Measurements from ENCODE around the gene DCAF6. TPM values are rescaled to one million over a fixed set of nuclear protein-coding genes. Genes with fewer than 3 reads are reported as not detected.
A peak's percentile ranks its signal among the peaks of the same experiment; 100 is the strongest.

Gene DCAF6
- total RNA-seq, 1 donor from 2014 or later = 28.1 TPM

GRCh38 chr1:168083456-168084325 lies 147.2 kb downstream of the DCAF6 start:
- Mint-ChIP-seq H3K36me3 (ENCODE audit: unreplicated experiment) (no peaks in the 10 kb centered on the region), H3K4me3 (ENCODE audit: unreplicated experiment) (no peak overlapping the region), H3K27me3 (ENCODE audit: unreplicated experiment) (peaks cover 7% of the 10 kb centered on the region), H3K9me3 (ENCODE audit: unreplicated experiment) (peaks cover 12% of the 10 kb centered on the region), H3K27ac (ENCODE audit: unreplicated experiment) (no peak overlapping the region), H3K4me1 (ENCODE audit: low read depth, unreplicated experiment) (peaks cover 16% of the 10 kb centered on the region)
- no peak for DNase-seq
- no peak for TF ChIP-seq CTCF (IDR thresholded peaks at IDR 0.05; ENCODE audit: partially characterized antibody, unreplicated experiment)

- H3K4me1 Mint-ChIP-seq (ENCODE audit: low read depth, unreplicated experiment) = peaks cover 16% of the 10 kb centered on the region
- H3K4me3 Mint-ChIP-seq (ENCODE audit: unreplicated experiment) = no peak overlapping the region
These were observed 148.1 kb downstream of the DCAF6 start for GRCh38 chr1:168084396-168085231.

GRCh38 chr1:168085401-168085872 lies 149.0 kb downstream of the DCAF6 start:
- DNase-seq = peak; percentile 36
- peaks cover 12% of the 10 kb centered on the region for H3K4me1 Mint-ChIP-seq (ENCODE audit: low read depth, unreplicated experiment)
- H3K27ac Mint-ChIP-seq (ENCODE audit: unreplicated experiment) = peak overlapping the region; percentile 68
- H3K27me3 Mint-ChIP-seq (ENCODE audit: unreplicated experiment) = peaks cover 3% of the 10 kb centered on the region
- peaks cover 10% of the 10 kb centered on the region for H3K9me3 Mint-ChIP-seq (ENCODE audit: unreplicated experiment)
- H3K4me3 Mint-ChIP-seq (ENCODE audit: unreplicated experiment) = no peak overlapping the region
- no peaks in the 10 kb centered on the region for H3K36me3 Mint-ChIP-seq (ENCODE audit: unreplicated experiment)
- no peak for TF ChIP-seq CTCF (IDR thresholded peaks at IDR 0.05; ENCODE audit: partially characterized antibody, unreplicated experiment)

More at GRCh38 chr1:168084396-168085231, 148.1 kb downstream of the DCAF6 start:
- no peaks in the 10 kb centered on the region for H3K36me3 Mint-ChIP-seq (ENCODE audit: unreplicated experiment)
- peak; percentile 85 for DNase-seq
- peak; percentile 88 for TF ChIP-seq CTCF (IDR thresholded peaks at IDR 0.05; ENCODE audit: partially characterized antibody, unreplicated experiment)
- H3K27me3 Mint-ChIP-seq (ENCODE audit: unreplicated experiment) = peaks cover 3% of the 10 kb centered on the region
- peak overlapping the region; percentile 68 for H3K27ac Mint-ChIP-seq (ENCODE audit: unreplicated experiment)
- peaks cover 12% of the 10 kb centered on the region for H3K9me3 Mint-ChIP-seq (ENCODE audit: unreplicated experiment)

GRCh38 chr1:168086438-168086837 lies 150.0 kb downstream of the DCAF6 start:
- Mint-ChIP-seq H3K27me3 (ENCODE audit: unreplicated experiment) (peaks cover 3% of the 10 kb centered on the region), H3K9me3 (ENCODE audit: unreplicated experiment) (peaks cover 10% of the 10 kb centered on the region), H3K4me1 (ENCODE audit: low read depth, unreplicated experiment) (peaks cover 8% of the 10 kb centered on the region), H3K36me3 (ENCODE audit: unreplicated experiment) (no peaks in the 10 kb centered on the region), H3K4me3 (ENCODE audit: unreplicated experiment) (no peak overlapping the region), H3K27ac (ENCODE audit: unreplicated experiment) (no peak overlapping the region)
- no peak for TF ChIP-seq CTCF (IDR thresholded peaks at IDR 0.05; ENCODE audit: partially characterized antibody, unreplicated experiment)
- no peak for DNase-seq
